SW480 (cell line): Measurements from ENCODE around the gene EPHB2.
"Not testable (repeated sequence)": the region's sequence is repeated elsewhere in the genome, so short reads cannot be mapped to it uniquely, and the experiment has no call there.

Source experiments
- DNase-seq: peaks from one replicate; pipeline ENCODE4 v3.0.0-alpha.2; 2016; ENCODE audit warnings: low spot score

EPHB2 gene

DNA sequence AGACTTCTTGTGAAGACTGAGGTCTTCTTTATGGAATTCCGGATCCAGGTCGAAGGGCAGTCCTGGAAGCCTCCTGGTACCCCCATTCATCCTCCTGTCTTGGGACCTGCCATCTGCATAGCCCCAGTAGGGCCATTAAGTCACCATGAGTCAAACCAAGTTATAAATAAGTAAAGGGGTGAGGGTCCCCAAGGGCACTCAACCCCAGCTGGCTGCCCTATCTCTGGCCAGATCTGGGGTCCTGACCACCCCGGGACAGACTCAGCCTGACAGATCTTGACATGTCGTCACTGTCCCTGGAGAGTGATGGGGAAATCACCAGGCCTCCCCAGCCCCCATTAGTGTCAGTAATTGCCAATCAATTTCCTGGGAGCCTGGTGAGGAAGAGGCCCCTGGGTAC, 108.7 kb downstream of the EPHB2 start:
- no peak for DNase-seq

DNA sequence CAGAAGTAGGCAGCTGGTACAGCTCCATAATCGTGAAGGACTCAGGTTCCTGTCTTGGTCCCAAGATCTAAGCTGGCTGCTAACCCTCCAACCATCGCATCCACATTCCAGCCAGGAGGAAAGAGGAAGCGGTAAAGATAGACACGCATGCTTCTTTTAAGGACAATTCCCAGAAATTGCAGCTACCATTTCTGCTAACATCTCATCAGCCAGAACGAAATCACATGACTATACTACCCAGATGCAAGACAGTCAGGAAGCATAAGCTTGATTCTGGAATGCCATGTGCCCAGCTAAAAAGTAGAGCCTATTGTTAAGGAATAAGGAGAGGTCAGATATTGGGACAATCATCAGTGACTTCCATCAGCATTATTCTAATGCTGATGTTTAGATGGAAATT, 110.4 kb downstream of the EPHB2 start:
- DNase-seq, result no peak

DNA sequence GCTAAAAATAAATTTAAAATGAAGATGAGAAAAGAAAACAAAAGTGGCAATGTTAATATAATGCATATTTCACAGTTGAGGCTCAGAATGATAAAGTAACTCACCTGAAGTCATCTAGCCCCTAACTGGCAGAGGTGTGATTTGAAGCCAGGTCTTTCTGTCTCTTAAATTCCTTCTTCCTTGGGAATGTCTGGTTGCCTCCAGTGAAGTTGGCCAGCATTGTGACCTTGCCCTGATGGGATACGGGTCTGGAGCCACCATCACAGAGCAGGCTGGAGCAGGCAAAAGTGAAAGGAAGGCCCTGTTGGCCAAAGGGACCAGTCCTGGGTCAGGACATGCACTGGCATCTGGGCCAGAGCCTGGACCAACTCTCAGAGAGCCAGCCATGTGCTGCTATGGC, 111.7 kb downstream of the EPHB2 start:
- DNase-seq, result no peak

DNA sequence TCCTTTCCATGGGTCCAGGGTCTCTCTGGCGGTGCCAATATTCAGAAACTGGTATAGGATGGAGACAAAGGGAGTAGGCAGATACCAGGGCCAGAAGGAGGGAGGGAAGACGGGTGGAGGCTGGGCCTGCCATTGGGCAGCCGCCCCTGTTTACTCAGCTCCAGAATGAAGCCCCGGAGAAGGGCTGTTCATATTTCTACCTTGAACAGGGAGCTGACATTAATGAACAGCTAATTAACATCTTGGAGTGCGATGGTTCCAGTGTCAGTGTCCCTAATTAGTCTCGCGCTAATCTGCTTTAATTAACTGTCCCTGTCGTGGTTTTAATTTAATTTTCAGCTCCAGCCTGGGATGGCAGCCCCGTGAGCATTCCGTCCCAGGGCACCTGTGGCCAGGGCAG, 113.8 kb downstream of the EPHB2 start:
- DNase-seq, result no peak

DNA sequence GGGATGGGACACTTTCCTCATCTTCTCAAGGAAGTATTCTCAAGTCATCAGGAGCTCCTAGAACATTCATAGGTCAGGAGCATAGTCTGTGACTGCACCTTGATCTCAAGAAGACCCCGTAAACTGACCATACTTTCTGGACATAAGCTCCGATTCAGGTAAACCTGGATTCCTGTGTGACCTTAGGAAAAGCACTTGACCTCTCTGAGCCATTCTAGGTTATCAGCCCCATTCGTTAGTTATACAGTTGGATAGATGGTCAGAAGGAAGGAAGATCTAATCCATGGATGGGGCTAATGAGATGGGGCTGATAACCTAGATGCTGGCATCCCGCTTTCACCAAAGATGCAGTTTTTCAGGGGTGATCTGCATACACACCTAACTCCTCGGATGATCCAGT, 114.3 kb downstream of the EPHB2 start:
- no peak for DNase-seq

DNA sequence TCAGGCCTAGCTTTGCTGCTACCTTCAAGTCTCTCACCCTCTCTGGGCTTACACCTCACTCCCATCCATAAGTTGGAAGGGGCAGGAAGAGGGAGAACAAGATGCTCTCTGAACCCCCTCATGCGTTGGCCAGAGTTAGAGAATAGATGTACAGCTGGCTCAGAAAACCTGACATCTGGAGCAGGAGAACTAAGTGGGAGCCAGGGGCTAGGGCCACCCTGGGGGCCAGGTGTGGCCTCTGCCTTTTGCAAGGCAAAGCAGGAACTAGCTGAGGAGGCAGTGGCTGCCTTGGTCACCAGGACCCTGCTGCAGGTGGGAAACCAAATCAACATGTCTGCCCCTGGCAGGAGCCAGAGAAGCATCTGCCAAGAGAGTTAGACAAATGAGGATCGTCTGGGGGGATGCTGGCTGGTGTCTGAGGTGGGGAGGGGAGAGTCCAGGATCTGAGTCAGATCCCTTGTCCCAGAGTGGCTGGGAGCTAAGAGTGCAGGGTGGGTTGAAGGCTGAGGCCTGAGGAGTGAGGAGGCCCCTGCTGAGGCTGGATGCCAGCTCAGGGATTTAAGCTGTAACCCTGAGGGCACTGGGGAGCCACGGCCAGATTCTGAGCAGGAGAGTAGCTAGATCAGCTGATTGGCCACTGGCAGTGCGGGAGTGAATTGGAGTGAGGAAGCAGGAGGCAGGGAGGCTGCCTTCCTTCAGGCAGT, 115.0 kb downstream of the EPHB2 start:
- DNase-seq, result no peak

DNA sequence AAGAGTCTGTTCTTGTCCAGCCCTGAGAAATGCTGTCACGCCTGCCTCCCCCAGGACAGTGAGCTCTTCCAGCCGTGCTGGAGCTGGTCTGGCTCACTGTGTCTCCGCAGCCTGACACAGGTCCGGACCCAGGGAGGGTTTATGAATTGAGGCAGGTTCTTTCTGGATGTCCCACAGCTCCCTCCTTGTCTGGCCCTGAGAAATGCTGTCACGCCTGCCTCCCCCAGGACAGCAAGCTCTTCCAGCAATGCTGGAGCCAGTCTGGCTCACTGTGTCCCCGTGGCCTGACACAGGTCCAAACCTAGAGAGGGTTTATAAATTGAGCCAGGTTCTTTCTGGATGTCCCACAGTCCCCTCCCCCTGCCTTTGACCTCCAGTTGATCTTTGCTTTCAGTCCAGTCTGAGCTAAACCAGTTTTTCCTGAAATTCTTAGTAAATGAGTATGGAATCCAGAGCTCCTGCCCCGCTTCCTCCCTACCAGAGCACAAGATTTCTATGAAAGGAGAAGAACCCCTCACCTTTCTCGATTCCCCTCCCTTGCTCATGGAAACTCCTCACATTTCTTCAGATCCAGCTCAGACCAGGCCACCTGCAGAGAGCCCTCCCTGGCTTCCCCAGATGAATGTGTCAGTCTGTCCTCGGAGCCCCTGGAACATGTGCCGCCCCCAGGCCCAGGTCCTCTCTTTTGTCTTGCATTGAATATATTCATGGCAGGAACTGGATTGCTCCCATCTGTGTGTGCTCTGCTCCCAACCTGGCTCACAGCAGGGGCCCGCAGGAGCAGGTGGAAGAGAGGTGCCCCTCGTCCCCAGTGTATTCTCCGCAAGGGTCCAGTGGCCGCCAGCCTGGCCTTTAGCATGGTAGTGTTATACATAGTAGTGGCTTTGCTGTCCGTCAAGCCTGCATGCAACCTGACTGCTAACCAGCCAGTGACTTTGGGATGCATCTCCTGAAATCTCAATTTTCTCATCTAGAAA, 116.3 kb downstream of the EPHB2 start:
- DNase-seq, result no peak

DNA sequence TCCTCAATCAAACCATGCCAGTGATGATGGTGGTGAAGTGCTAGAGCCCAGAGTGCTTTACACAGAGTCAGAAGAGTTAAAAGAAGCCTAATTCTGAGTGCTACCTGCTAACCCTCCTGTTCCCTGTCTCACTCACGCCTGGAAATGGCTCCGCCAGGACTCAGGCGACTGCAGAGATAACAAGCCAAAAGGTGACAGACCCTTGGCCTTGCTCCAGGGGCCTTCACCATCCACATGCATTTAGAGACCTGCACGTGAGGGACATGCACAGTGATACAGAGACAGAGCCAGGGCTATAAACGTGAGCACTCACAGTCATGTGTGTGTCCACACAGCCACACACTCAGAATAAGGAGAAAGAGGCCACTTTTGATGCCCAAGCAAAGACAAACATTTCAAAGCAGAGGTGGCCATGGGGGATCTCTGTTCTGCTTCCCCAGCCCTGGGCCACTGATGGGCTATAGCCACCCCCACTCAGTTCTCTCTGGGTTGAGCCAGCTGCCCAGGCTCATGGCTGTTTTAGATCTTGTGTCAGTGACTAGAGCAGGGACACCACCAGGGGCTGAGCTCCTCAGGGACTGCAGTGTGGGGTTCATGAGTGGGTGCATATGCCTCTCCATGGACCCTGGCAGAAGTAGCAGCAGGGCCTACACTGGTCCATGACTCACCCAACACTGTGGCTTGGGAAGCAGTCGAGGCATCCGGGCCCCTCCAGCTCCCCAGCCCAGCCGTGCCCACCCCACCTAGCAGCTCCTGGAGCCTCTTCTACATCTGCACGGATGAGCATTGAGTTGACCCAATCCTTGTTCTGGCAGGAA, 117.2 kb downstream of the EPHB2 start:
- no peak for DNase-seq

DNA sequence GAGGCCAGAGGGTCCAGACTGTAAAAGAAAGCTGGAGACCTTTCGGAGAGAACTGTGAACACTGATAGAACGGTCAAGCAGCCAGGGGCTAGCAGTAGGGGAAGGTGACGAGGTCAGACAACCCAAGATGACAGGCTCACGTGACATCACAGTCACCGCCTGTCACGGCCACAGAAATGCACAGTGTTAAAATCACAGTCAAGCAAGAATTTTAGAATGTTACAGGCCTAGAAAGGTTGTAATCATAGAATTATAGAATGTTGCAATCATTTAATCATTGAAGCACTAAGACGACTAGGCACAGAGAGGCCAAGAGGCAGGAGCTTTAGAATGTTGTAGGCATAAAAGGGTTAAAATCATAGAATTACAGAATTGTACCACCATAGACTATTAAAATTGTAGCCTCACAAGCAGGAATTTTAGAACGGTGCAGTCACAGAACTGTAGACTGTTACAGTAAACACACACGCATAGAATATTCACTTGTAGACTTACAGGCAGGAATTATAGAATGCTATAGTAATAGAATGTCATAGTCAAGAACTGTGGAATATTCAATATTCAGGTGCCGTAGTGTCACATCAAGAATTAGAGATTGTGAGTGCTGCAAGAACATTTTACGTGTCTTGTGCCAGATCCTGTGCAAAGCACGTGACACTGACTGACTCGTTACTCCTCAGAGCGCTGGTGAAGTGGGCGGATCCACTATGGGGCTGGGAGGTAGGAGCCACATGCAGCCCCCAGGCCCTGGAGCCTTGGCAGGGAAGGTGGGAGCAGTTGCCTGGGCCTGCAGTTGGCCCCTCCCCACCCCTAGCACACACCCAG, 118.1 kb downstream of the EPHB2 start:
- no peak for DNase-seq

DNA sequence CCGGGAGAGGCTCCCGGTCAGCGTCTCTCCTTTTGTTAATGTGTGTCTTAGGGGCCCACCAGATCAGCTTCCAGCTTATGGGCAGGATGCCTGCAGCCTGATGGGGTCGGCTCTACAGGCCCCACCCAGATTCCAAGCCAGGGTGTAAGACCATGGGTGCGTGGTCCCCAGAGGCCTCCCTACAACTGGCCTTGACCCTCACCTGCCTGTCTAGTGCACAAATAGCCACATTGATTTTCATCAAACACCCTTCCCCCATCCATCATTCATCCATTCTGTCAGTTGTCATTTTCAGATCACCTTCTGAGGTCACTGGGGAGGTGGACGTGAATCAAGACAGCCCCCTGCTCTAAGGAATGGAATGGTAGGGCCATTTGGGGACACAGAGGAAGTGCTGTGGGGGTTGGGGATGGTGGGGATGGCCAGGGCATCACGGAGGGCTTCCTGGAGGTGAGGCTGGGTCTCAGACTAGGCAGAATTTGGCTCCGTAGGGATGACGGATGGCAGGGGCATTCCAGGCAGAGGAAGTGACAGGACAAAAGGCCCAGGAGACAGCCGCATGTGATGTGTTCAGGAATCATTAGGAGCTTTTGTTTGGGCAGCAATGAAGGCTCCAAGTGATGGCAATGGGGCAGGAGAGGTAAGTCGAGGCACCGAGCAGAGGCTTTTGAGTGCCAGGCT, 118.8 kb downstream of the EPHB2 start:
- no peak for DNase-seq

DNA sequence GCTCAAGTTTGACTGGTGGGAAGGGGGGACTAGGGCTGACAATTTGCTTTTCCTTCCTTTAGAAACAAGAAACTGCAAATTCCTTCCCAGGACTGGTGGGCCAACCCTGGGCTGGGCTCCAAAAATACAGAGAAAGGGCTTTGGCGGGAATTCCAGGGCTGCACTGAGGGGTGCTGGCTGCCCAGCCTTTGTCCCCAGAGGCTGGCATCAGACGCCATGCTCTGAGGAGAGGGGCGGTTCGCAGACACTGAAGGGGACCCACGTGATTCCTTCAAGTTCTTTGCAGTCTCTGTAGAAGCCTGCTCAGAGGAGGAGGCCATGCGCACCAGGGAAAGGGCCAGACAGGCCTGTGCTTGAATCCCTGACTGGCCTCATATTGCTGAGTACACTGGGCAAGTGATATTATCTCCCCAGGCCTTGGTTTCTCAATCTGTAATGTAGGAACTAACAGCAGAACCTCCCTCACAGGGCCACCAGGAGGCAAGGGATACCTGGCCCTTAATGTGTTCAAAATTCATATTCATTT, 119.5 kb downstream of the EPHB2 start:
- DNase-seq, result no peak

DNA sequence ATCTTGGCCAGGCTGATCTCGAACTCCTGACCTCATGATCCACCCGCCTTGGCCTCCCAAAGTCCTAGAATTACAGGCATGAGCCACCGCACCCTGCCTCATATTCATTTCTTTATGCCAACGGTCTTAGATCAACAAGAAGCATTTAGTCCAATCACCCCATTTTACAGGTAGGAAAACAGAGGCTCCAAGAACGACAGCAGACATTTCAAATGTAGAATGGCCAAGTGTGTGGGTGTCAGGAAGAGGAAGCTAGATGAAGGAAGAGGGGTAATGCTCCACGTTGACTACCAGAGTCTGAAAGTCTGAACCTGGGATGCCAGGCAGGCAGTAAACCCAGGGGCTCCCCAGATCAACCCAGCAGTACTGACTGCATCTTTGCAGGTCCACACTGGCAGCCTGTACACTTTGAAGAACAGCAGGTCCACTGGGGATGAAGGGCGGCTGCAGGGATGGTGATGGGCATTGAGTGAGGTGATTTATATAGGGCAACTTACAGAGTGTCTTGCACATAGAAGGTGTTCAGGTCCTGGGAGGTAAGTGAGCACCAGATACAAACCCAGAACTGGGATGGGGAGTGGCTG, 120.2 kb downstream of the EPHB2 start:
- no peak for DNase-seq

DNA sequence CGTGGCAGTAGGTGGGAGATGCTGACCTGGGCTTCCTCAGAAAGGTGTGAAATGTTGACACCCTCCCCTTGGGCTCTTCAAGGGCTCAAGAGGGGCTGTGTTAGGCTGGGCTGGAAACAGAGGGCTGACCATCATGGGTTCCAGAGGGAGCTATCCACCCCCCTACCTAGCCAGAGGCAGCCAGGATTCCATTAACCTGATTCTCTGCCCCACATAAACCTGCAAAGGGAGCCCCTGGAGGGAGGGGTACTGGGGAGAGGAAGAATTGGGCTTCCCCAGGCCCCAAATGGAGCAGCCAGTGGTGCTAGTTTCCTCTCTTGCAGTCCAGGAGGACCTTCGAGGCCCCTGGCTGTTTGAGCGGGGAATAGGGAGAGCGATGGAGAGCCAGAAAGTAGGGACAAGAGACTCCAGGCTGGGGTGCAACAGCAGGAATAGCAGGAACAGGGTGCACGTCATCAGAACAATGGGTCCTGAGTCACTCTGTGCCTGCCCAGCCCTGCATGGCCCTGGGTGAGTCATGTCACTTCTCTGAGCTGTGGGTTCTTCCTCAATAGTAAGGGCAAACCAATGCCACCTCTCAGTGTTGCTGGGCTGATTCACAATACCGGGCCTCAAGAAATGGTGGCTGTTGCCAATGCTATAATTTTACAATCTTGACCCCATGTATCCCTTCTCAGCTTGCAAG, 121.2 kb downstream of the EPHB2 start:
- DNase-seq, result peak; percentile 87

DNA sequence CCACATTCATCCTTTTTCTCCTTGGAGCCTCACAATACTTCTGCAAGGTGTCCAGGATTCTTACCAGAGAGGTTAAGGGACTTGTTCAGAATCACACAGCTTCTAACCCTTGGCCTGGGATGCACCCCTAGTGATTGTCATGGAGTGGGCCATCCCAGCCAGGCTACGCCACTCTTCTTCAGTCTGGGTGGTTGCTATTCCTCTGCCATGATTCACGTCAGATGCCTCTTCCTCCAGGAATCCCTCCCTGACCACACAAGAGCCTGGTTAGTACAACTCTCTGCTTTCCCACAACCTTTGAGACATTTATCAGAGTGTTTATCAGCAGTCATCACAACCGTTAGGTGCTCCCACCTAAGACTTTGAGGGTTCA, 121.8 kb downstream of the EPHB2 start:
- peak; percentile 17 for DNase-seq

DNA sequence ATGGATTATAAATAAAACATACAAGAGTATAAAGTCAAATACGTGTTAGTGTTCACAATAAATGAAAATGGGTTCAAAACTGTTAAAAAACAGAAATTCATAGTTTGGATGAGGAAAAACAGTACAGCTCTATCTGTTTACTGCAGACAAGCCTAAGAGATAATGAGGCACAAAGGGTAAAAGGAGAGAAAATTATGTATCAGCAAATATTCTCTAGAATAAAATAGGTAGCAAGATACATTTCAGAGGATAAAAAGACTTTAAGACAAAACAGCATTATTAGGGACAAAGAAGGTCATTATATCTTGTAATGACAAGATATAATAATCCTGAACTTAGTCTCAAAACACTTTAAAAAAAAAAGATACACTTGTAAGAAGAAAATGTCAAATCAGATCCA, 123.1 kb downstream of the EPHB2 start:
- DNase-seq, result no peak

DNA sequence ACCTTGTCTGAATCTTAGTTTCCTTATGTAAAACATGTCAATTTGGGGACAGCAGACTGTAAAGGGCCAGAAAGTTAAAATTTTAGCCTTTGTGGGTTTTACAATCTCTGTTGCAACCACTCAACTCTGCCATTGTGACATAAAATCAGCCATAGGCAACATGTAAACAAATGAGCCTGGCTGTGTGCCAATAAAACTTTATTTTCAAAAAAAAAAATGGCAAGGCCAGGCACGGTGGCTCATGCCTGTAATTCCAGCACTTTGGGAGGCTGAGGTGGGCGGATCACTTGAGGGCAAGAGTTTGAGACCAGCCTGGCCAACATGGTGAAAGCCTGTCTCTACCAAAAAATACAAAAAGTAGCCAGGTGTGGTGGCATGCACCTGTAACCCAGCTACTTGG, 123.8 kb downstream of the EPHB2 start:
- not testable (repeated sequence) for DNase-seq

DNA sequence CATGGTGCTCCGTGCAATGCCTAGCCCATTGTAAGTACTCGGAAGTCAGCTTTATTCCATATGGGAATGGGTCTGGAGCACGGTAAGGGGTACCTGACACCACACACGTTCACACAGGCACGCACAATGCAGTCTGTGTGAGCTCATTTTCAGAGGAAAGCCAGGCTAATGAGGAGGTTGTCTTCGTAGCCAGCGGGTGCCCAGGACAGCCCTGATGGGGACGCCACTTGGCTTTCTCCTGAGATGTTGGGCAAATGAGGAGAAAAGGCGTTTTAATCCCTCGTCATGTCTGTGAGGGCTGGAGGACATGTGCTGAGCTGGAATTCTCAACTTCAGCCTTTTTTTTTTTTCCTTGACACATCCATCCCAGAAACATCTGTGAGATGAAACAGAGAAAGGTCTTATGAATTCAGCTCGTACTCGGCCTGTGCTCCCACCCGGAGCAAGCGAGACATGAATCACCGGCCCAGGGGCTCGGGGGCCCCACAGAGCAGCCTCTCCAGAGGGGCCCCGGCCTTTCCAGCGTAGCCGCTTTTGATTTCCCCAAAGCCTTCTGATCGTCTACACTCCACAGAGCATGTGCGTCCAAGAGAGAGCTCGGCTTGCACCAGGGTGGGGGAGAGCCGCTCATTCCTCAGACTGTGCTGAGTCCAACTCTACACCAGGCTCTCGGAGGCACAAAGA, 125.1 kb downstream of the EPHB2 start:
- no peak for DNase-seq

DNA sequence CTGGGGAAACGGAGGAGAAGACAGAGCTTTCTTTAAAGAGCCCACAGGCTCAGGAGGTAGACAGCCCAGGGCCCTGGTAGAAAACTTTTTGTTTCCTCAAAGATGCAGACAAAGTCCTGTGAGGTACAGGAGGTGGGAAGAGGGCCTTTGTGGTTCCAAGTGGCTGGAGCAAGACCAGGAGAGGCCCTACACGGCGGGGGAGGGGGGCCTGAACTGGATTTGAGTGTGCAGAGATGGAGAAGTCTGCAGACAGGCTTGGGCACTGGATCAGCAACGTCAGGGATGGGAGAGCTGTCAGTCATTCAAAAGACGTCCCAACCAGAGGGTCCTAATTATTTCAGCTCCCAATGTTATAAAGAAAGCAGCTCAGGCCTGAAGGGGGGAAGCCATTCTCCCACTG, 126.2 kb downstream of the EPHB2 start:
- DNase-seq, result no peak

DNA sequence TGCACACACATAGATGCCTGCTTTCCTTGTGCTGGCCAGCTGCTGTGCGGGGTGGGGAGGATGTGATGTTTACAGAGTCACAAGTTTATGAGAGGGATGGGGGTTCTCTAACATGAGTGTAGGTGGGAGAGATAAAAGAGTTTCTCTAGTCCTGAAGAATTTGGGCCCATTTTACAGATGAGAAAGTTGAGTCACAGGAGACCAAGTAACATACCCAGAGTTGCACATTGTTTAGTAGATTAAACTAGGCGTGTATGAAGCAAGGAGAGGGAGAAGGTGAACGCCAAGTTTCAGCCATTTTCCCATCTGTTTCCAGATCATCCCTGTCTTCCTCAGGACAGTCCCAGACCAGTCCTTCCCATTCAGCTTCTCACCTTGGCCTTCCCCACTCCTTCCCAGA, 126.7 kb downstream of the EPHB2 start:
- no peak for DNase-seq
